SK-N-MC (cell line): ENCODE data around the gene ANKS1A.

Experiments
- EZH2 ChIP-seq: fragments of 200-600 bp; sonication (generic); IDR thresholded peaks from one replicate; pipeline ENCODE4 v1.6.1; 2017; ENCODE audit warnings: antibody characterized with exemption
- POLR2AphosphoS5 ChIP-seq: IDR thresholded peaks from 2 replicates; pipeline ENCODE4 v1.6.1; 2012; ENCODE audit warnings: mild to moderate bottlenecking, low read depth, low read length, borderline replicate concordance

GRCh38 chr6:35054743-35055130, 165.7 kb downstream of the ANKS1A start:
- no peak for TF ChIP-seq POLR2AphosphoS5
- TF ChIP-seq EZH2, result no peak
